ENCODE data around the gene NUDT4B.
"Not testable (repeated sequence)": the region's sequence is repeated elsewhere in the genome, so short reads cannot be mapped to it uniquely, and the experiment has no call there.

DNA sequence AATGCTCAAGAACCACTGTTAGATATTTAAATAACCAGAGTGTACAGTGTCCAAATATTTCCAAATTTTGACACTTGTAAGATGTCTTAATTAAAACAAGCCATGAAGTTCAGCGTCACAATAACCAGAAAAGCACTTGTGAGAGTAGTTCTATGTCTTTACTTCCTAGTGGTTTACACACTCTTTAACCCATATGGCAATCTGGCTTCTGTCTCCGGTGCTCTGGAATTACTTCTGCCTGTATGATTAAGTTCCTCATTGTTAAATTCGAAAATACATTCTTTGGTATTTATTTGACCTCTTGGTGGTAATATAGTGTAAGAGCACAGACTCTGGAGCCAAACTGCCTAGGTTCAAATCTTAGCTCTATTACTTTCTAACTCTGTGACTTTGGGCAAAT, 20.9 kb downstream of the NUDT4B start:
- TF ChIP-seq, protein P1, sequence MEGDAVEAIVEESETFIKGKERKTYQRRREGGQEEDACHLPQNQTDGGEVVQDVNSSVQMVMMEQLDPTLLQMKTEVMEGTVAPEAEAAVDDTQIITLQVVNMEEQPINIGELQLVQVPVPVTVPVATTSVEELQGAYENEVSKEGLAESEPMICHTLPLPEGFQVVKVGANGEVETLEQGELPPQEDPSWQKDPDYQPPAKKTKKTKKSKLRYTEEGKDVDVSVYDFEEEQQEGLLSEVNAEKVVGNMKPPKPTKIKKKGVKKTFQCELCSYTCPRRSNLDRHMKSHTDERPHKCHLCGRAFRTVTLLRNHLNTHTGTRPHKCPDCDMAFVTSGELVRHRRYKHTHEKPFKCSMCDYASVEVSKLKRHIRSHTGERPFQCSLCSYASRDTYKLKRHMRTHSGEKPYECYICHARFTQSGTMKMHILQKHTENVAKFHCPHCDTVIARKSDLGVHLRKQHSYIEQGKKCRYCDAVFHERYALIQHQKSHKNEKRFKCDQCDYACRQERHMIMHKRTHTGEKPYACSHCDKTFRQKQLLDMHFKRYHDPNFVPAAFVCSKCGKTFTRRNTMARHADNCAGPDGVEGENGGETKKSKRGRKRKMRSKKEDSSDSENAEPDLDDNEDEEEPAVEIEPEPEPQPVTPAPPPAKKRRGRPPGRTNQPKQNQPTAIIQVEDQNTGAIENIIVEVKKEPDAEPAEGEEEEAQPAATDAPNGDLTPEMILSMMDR (IDR thresholded peaks at IDR 0.05; ENCODE audit: low read depth, low read length, missing input control), result not testable (repeated sequence)
- TF ChIP-seq, protein P2, sequence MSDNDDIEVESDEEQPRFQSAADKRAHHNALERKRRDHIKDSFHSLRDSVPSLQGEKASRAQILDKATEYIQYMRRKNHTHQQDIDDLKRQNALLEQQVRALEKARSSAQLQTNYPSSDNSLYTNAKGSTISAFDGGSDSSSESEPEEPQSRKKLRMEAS (IDR thresholded peaks at IDR 0.05), result not testable (repeated sequence)
- not testable (repeated sequence) for TF ChIP-seq FOXA1 (IDR thresholded peaks at IDR 0.05); TAF1 (conservative IDR thresholded peaks at IDR 0.05); GABPA (IDR thresholded peaks at IDR 0.05 in 1 of 2, conservative IDR thresholded peaks at IDR 0.05 in 1 of 2); HNF4G (IDR thresholded peaks at IDR 0.05); RXRA (IDR thresholded peaks at IDR 0.05); ZBTB33 (IDR thresholded peaks at IDR 0.05); SP1 (IDR thresholded peaks at IDR 0.05); JUND (IDR thresholded peaks at IDR 0.05); RAD21 (IDR thresholded peaks at IDR 0.05); YY1 (IDR thresholded peaks at IDR 0.05)

Data from liver (tissue), 3 donors.